HEK293 (cell line): ENCODE measurements around the gene KCNMA1.

ENCODE experiments used
- CTCF ChIP-seq: fragments of 450-650 bp; formaldehyde crosslinking; IDR thresholded peaks from 2 replicates; pipeline ENCODE4 v1.5.1; 2016; ENCODE audit warnings: missing biosample characterization, missing genetic modification characterization
- ELK4 ChIP-seq: IDR thresholded peaks from 2 replicates; pipeline ENCODE4 v1.6.1; 2011; ENCODE audit warnings: mild to moderate bottlenecking, low read depth, low read length, borderline replicate concordance
- PATZ1 ChIP-seq: fragments of 450-650 bp; formaldehyde crosslinking; IDR thresholded peaks from 2 replicates; pipeline ENCODE4 v1.5.1; 2016; ENCODE audit warnings: missing biosample characterization, missing genetic modification characterization
- REST ChIP-seq: fragments of 450-650 bp; formaldehyde crosslinking; IDR thresholded peaks from 2 replicates; pipeline ENCODE4 v1.5.1; 2016; ENCODE audit warnings: missing biosample characterization, missing genetic modification characterization
- SP2 ChIP-seq: fragments of 450-650 bp; formaldehyde crosslinking; IDR thresholded peaks from 2 replicates; pipeline ENCODE4 v1.5.1; 2016; ENCODE audit warnings: missing biosample characterization, missing genetic modification characterization
- ZBTB44 ChIP-seq: fragments of 450-650 bp; IDR thresholded peaks from 2 replicates; pipeline ENCODE4 v1.5.1; 2018; ENCODE audit warnings: missing biosample characterization, mild to moderate bottlenecking, missing genetic modification characterization
- ZBTB8A ChIP-seq: fragments of 450-650 bp; formaldehyde crosslinking; IDR thresholded peaks from 2 replicates; pipeline ENCODE4 v1.5.1; 2016; ENCODE audit warnings: missing biosample characterization, missing genetic modification characterization
- ZEB2 ChIP-seq: fragments of 450-650 bp; formaldehyde crosslinking; IDR thresholded peaks from 2 replicates; pipeline ENCODE4 v1.5.1; 2016; ENCODE audit warnings: missing biosample characterization, missing genetic modification characterization
- ZNF112 ChIP-seq: fragments of 450-650 bp; formaldehyde crosslinking; IDR thresholded peaks from 2 replicates; pipeline ENCODE4 v1.5.0; 2017; ENCODE audit warnings: missing biosample characterization, missing genetic modification characterization
- ZNF155 ChIP-seq: fragments of 450-650 bp; formaldehyde crosslinking; IDR thresholded peaks from 2 replicates; pipeline ENCODE4 v1.5.1; 2016; ENCODE audit warnings: missing biosample characterization, missing genetic modification characterization
- ZNF214 ChIP-seq: fragments of 450-650 bp; formaldehyde crosslinking; IDR thresholded peaks from 2 replicates; pipeline ENCODE4 v1.5.1; 2017; ENCODE audit warnings: missing biosample characterization, mild to moderate bottlenecking, missing genetic modification characterization, borderline replicate concordance
- ZNF48 ChIP-seq: fragments of 450-650 bp; formaldehyde crosslinking; IDR thresholded peaks from 2 replicates; pipeline ENCODE4 v1.5.1; 2016; ENCODE audit warnings: missing biosample characterization, missing genetic modification characterization
- ZNF585B ChIP-seq: fragments of 450-650 bp; formaldehyde crosslinking; IDR thresholded peaks from 2 replicates; pipeline ENCODE4 v1.5.1; 2016; ENCODE audit warnings: missing biosample characterization, missing genetic modification characterization

- TF ChIP-seq CTCF (tag by site-specific recombination) = no peak
- no peak for TF ChIP-seq ZNF155 (tag by site-specific recombination)
- no peak for TF ChIP-seq SP2 (tag by site-specific recombination)
- no peak for TF ChIP-seq PATZ1 (tag by site-specific recombination)
- no peak for TF ChIP-seq ZNF585B
- TF ChIP-seq ZBTB44 (tag by site-specific recombination) = no peak
- TF ChIP-seq ZBTB8A (tag by site-specific recombination) = no peak
- no peak for TF ChIP-seq ZNF112 (tag by site-specific recombination)
- no peak for TF ChIP-seq ZNF214 (tag by site-specific recombination)
- no peak for TF ChIP-seq ZEB2
- TF ChIP-seq ZNF48 (tag by site-specific recombination) = no peak
- TF ChIP-seq ELK4 = no peak
- TF ChIP-seq REST (tag by site-specific recombination) = no peak
These were observed 400.9 kb downstream of the KCNMA1 start for GRCh38 chr10:77236700-77237099.
